ENCODE data around the gene COQ8B.
"Not testable (repeated sequence)": the region's sequence is repeated elsewhere in the genome, so short reads cannot be mapped to it uniquely, and the experiment has no call there.

COQ8B gene

GRCh38 chr19:40662925-40663694 is 53.6 kb downstream of the COQ8B start:
- peak; percentile 57 for DNase-seq (ENCODE audit: extremely low read depth, low read depth)
- peak; percentile 88 for TF ChIP-seq CTCF (IDR thresholded peaks at IDR 0.05; ENCODE audit: low read depth, low read length, missing control alignments)
- H3K4me3 ChIP-seq (replicated peaks; ENCODE audit: low read depth, low read length): peak overlapping the region; percentile 54

DNA sequence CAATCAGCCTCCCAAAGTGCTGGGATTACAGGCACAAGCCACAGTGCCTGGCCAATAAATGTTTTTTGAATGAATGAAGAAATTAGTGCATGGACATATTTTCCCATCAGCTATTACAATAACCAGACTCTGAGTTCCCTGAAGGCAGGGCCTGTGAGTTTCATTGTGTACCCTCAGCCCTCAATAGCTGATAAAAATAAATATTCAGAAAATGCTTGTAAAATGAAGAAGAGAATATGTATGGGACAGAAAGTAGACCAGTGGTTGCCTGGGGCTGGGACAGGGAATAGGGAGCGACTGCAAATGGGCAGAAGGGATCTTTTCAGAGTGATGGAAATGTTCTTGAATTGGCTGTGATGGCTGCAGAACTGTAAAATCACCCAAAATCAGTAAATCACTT is 55.1 kb downstream of the COQ8B start:
- DNase-seq (ENCODE audit: extremely low read depth, low read depth): no peak
- no peak for TF ChIP-seq CTCF (IDR thresholded peaks at IDR 0.05; ENCODE audit: low read depth, low read length, missing control alignments)
- H3K4me3 ChIP-seq (replicated peaks; ENCODE audit: low read depth, low read length): no peak overlapping the region

GRCh38 chr19:40659566-40659965 is 57.1 kb downstream of the COQ8B start:
- DNase-seq (ENCODE audit: extremely low read depth, low read depth): no peak
- TF ChIP-seq CTCF (IDR thresholded peaks at IDR 0.05; ENCODE audit: low read depth, low read length, missing control alignments): no peak
- H3K4me3 ChIP-seq (replicated peaks; ENCODE audit: low read depth, low read length): no peak overlapping the region

- no peak for DNase-seq (ENCODE audit: extremely low read depth, low read depth)
- no peak overlapping the region for H3K4me3 ChIP-seq (replicated peaks; ENCODE audit: low read depth, low read length)
- TF ChIP-seq CTCF (IDR thresholded peaks at IDR 0.05; ENCODE audit: low read depth, low read length, missing control alignments): no peak
Measured at GRCh38 chr19:40659116-40659515, 57.6 kb downstream of the COQ8B start.

DNA sequence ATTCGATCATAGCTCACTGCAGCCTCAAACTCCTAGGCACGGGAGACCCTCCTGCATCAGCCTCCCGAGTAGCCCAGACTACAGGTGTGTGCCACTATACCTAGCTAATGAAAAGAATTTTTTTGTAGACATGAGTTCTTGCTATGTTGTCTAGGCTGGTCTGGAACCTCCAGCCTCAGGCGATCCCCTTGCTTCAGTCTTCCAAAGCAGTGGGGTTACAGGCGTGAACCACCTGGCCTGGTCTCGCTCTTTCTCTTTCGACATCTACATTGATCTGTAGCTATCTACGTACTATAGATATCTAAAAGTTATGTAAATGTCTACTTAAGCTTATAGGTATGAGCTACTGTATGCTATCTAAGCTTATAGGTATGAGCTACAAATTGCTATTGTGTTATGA is 58.7 kb downstream of the COQ8B start:
- no peak for TF ChIP-seq CTCF (IDR thresholded peaks at IDR 0.05; ENCODE audit: low read depth, low read length, missing control alignments)
- no peak overlapping the region for H3K4me3 ChIP-seq (replicated peaks; ENCODE audit: low read depth, low read length)
- DNase-seq (ENCODE audit: extremely low read depth, low read depth): no peak

DNA sequence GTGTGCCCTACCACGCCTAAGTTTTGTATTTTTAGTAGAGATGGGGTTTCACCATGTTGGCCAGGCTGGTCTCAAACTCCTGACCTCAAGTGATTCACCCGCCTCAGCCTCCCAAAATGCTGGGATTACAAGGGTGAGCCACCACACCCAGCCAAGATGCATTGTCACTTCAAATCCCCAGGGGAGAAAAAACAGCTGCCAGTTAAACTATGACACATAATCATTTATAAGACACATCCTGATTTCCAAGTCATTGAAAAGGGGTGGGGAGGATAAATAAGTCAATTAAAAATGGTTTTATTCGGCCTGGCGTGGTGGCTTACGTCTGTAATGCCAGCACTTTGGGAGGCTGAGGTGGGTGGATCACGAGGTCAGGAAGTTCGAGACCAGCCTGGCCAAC is 61.0 kb downstream of the COQ8B start:
- not testable (repeated sequence) for DNase-seq (ENCODE audit: extremely low read depth, low read depth); H3K4me3 ChIP-seq (replicated peaks; ENCODE audit: low read depth, low read length)

GRCh38 chr19:40652303-40652702 is 64.4 kb downstream of the COQ8B start:
- DNase-seq (ENCODE audit: extremely low read depth, low read depth); H3K4me3 ChIP-seq (replicated peaks; ENCODE audit: low read depth, low read length): not testable (repeated sequence)

- peak; percentile 40 for DNase-seq (ENCODE audit: extremely low read depth, low read depth)
- no peak overlapping the region for H3K4me3 ChIP-seq (replicated peaks; ENCODE audit: low read depth, low read length)
- no peak for TF ChIP-seq CTCF (IDR thresholded peaks at IDR 0.05; ENCODE audit: low read depth, low read length, missing control alignments)
Measured at GRCh38 chr19:40650749-40651305, 65.9 kb downstream of the COQ8B start.

DNA sequence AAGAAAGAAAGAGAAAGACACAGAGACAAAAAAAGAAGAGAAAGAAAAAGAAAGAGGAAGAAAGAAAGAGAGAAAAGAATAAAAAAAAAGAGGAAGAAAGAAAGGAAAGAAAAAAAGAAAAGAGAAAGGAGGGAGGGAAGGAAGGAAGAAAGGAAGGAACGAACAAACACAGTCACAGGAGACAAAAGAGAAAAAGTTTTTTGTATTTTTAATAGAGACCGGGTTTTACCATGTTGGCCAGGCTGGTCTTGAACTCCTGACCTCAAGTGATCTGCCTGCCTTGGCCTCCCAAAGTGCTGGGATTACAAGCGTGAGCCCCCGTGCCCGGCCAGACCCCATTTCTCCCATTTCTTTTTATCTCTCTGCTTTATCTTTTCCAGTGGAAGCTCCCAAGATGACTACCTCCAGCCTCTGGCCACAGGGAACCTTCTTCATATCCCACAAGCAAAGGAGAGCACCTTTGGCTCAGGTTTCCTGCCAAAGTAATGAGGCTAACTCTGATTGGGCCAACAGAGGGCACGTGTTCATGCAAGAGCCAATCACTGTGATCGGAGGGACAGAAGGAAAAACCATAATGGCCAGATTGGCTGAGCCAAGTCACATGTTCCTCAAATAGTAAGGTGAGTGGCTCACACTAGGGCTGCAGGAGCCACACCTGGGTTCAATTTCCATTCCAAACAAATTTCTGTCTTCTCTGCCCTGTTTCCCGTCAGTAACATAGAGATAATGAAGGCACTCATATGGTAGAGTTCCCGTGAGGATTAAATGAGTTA is 66.6 kb downstream of the COQ8B start:
- DNase-seq (ENCODE audit: extremely low read depth, low read depth): peak; percentile 40
- H3K4me3 ChIP-seq (replicated peaks; ENCODE audit: low read depth, low read length): not testable (repeated sequence)
